H9 (cell line): ENCODE data around the gene IFNGR1. TPM values are rescaled to one million over a fixed set of nuclear protein-coding genes. Genes with fewer than 3 reads are reported as not detected.

Experiments
- DNase-seq: peaks from one replicate; pipeline ENCODE4 v3.0.0-alpha.2; 2017
- H2AFZ ChIP-seq: one replicate; pipeline ENCODE4 v1.6.1; 2013; ENCODE audit warnings: mild to moderate bottlenecking, low read length, control low read depth, moderate library complexity
- H2AK5ac ChIP-seq: 2 replicates; pipeline ENCODE4 v1.6.1; 2013; ENCODE audit warnings: low read length, control low read depth, mixed read lengths; ENCODE audit not compliant: insufficient read length
- H2BK120ac ChIP-seq: one replicate; pipeline ENCODE4 v1.6.1; 2013; ENCODE audit warnings: low read depth, mild to moderate bottlenecking, low read length, control low read depth, inconsistent platforms; ENCODE audit not compliant: poor library complexity, severe bottlenecking
- H2BK12ac ChIP-seq: 2 replicates; pipeline ENCODE4 v1.6.1; 2013; ENCODE audit warnings: low read length, control low read depth, mixed read lengths, low read depth; ENCODE audit not compliant: insufficient read length
- H2BK15ac ChIP-seq: 2 replicates; pipeline ENCODE4 v1.6.1; 2013; ENCODE audit warnings: low read depth, low read length, control low read depth
- H2BK20ac ChIP-seq: one replicate; pipeline ENCODE4 v1.6.1; 2013; ENCODE audit warnings: low read depth, mild to moderate bottlenecking, low read length, control low read depth, inconsistent platforms; ENCODE audit not compliant: poor library complexity, severe bottlenecking
- H2BK5ac ChIP-seq: 2 replicates; pipeline ENCODE4 v1.6.1; 2013; ENCODE audit warnings: low read length, control low read depth, mixed read lengths; ENCODE audit not compliant: insufficient read length
- H3K14ac ChIP-seq: 2 replicates; pipeline ENCODE4 v1.6.1; 2013; ENCODE audit warnings: low read length, control low read depth; ENCODE audit not compliant: insufficient read depth
- H3K18ac ChIP-seq: 2 replicates; pipeline ENCODE4 v1.6.1; 2013; ENCODE audit warnings: low read depth, mild to moderate bottlenecking, mixed read lengths, low read length, control low read depth; ENCODE audit not compliant: insufficient read length
- H3K23ac ChIP-seq: 2 replicates; pipeline ENCODE4 v1.6.1; 2013; ENCODE audit warnings: low read length, control low read depth, mixed read lengths, low read depth; ENCODE audit not compliant: insufficient read length
- H3K23me2 ChIP-seq: 2 replicates; pipeline ENCODE4 v1.6.1; 2013; ENCODE audit warnings: low read depth, mild to moderate bottlenecking, mixed read lengths, low read length, control low read depth; ENCODE audit not compliant: insufficient read length, poor library complexity, severe bottlenecking
- H3K27ac ChIP-seq: 2 replicates; pipeline ENCODE4 v1.5.1; 2013; ENCODE audit warnings: low read length, control low read depth, mixed read lengths, low read depth; ENCODE audit not compliant: insufficient read length
- H3K27me3 ChIP-seq: 2 replicates; pipeline ENCODE4 v1.6.1; 2013; ENCODE audit warnings: low read length, control low read depth, inconsistent platforms; ENCODE audit not compliant: insufficient read depth
- H3K4ac ChIP-seq: 2 replicates; pipeline ENCODE4 v1.6.1; 2013; ENCODE audit warnings: low read depth, mild to moderate bottlenecking, control low read depth, inconsistent platforms, low read length, moderate library complexity
- H3K4me1 ChIP-seq: 2 replicates; pipeline ENCODE4 v1.6.1; 2013; ENCODE audit warnings: low read length, control low read depth, inconsistent platforms; ENCODE audit not compliant: insufficient read depth
- H3K4me2 ChIP-seq: 2 replicates; pipeline ENCODE4 v1.6.1; 2013; ENCODE audit warnings: low read length, control low read depth, mixed read lengths; ENCODE audit not compliant: insufficient read length, insufficient read depth
- H3K56ac ChIP-seq: 2 replicates; pipeline ENCODE4 v1.6.1; 2013; ENCODE audit warnings: low read depth, mild to moderate bottlenecking, mixed read lengths, low read length, control low read depth; ENCODE audit not compliant: insufficient read length
- H3K79me1 ChIP-seq: 2 replicates; pipeline ENCODE4 v1.6.1; 2013; ENCODE audit warnings: low read depth, mild to moderate bottlenecking, moderate library complexity, low read length, control low read depth, inconsistent platforms; ENCODE audit not compliant: insufficient read depth, poor library complexity, severe bottlenecking
- H3K79me2 ChIP-seq: 2 replicates; pipeline ENCODE4 v1.6.1; 2013; ENCODE audit warnings: low read length, control low read depth, inconsistent platforms; ENCODE audit not compliant: insufficient read depth
- H3K9ac ChIP-seq: 2 replicates; pipeline ENCODE4 v1.6.1; 2013; ENCODE audit warnings: low read length, control low read depth, mixed read lengths; ENCODE audit not compliant: insufficient read length; ENCODE audit errors: extremely low read depth
- H3K9me3 ChIP-seq: one replicate; pipeline ENCODE4 v1.6.1; 2013; ENCODE audit warnings: low read depth, low read length, inconsistent platforms; ENCODE audit not compliant: control insufficient read depth
- H3T11ph ChIP-seq: one replicate; pipeline ENCODE4 v1.6.1; 2013; ENCODE audit warnings: mild to moderate bottlenecking, low read length, control low read depth, inconsistent platforms
- H4K20me1 ChIP-seq: one replicate; pipeline ENCODE4 v1.6.1; 2013; ENCODE audit not compliant: control insufficient read depth, insufficient read length, insufficient read depth
- H4K5ac ChIP-seq: 2 replicates; pipeline ENCODE4 v1.6.1; 2013; ENCODE audit warnings: low read depth, mild to moderate bottlenecking, mixed read lengths, low read length, control low read depth; ENCODE audit not compliant: insufficient read length
- H4K8ac ChIP-seq: replicated peaks from 2 replicates; pipeline ENCODE4 v1.6.1; 2013; ENCODE audit warnings: low read length, control low read depth, mixed read lengths, low read depth; ENCODE audit not compliant: insufficient read length
- H4K91ac ChIP-seq: 2 replicates; pipeline ENCODE4 v1.6.1; 2013; ENCODE audit warnings: low read depth, mild to moderate bottlenecking, moderate library complexity, mixed read lengths, low read length, control low read depth; ENCODE audit not compliant: insufficient read length
- H3K27ac Mint-ChIP-seq, 3 experiments: 2 replicates in 2 of 3; 3 replicates in 1 of 3; pipeline ENCODE4 v1.8.0; 2020 to 2021; ENCODE audit warnings: mixed read lengths in 3 of 3, mild to moderate bottlenecking in 1 of 3, moderate library complexity in 1 of 3
- H3K27me3 Mint-ChIP-seq: 2 replicates; pipeline ENCODE4 v1.8.0; 2021; ENCODE audit warnings: low read depth, mild to moderate bottlenecking, moderate library complexity, mixed read lengths
- H3K36me3 Mint-ChIP-seq, 3 experiments: 2 replicates in 2 of 3; 3 replicates in 1 of 3; pipeline ENCODE4 v1.8.0; 2020 to 2021; ENCODE audit warnings: low read depth in 3 of 3, mixed read lengths in 3 of 3; ENCODE audit not compliant: insufficient read depth in 1 of 3
- H3K4me1 Mint-ChIP-seq, 2 experiments: 2 replicates each; pipeline ENCODE4 v1.8.0; 2020; ENCODE audit warnings: mixed read lengths in 2 of 2
- H3K4me3 Mint-ChIP-seq, 2 experiments: 2 replicates in 1 of 2; 3 replicates in 1 of 2; pipeline ENCODE4 v1.8.0; 2020 to 2021; ENCODE audit warnings: mild to moderate bottlenecking in 2 of 2, mixed read lengths in 2 of 2, moderate library complexity in 1 of 2
- H3K9me3 Mint-ChIP-seq, 2 experiments: 2 replicates in 1 of 2; 3 replicates in 1 of 2; pipeline ENCODE4 v1.8.0; 2020; ENCODE audit warnings: mild to moderate bottlenecking in 2 of 2, mixed read lengths in 2 of 2, moderate library complexity in 1 of 2
- CTCF ChIP-seq: fragments of 200-600 bp; sonication (generic); conservative IDR thresholded peaks from 3 replicates; pipeline ENCODE4 v1.8.0; 2021; ENCODE audit warnings: antibody characterized with exemption, mild to moderate bottlenecking
- WGBS: extraction: QIAGEN DNeasy Blood & Tissue Kit; methylation state at CpG from one replicate; pipeline ENCODE4 v1.1.7; 2013; ENCODE audit warnings: missing lambda C conversion rate, low lambda C conversion rate, mixed read lengths; ENCODE audit not compliant: insufficient read length; ENCODE audit errors: extremely low coverage; 5-methylcytosine and 5-hydroxymethylcytosine counted together
- total RNA-seq: library from RNA; stranded (reverse); gene quantifications from 2 replicates; pipeline ENCODE4 v1.2.1, GENCODE V29; 2021

The IFNGR1 gene
- total RNA-seq, 1 experiment from 2014 or later: 32.2 TPM

DNA sequence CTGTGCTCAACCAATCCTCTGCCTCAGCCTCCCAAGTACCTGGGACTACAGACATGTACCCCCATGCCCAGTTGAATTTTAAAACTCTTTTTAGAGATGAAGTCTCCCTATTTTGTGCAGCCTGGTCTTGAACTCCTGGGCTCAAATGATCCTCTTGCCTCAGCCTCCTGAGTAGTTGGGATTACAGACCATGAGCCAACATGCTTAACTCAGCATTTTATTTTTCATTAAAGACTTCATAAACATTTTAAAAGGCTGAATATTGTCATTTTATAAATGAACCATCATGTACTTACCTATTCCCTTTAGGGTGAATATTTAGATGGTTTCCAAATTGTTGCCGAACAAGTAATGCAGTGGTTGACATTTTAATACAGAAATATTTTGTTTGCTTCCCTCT lies 16.5 kb upstream of the IFNGR1 start:
- no peaks in the 10 kb centered on the region; the same call in 1 of the 2 replicates for H3K4me1 ChIP-seq
- no peak for DNase-seq
- H3K4me3 Mint-ChIP-seq: no peak overlapping the region
- no peaks in the 10 kb centered on the region for H3K79me1 ChIP-seq
- H3T11ph ChIP-seq: no peak overlapping the region
- no peak overlapping the region for H4K5ac ChIP-seq
- no peaks in the 10 kb centered on the region for H4K20me1 ChIP-seq
- no peak overlapping the region for H4K8ac ChIP-seq
- no peaks in the 10 kb centered on the region for H3K23me2 ChIP-seq
- H3K9me3 ChIP-seq: no peaks in the 10 kb centered on the region
- no peak overlapping the region for H3K56ac ChIP-seq
- no peak overlapping the region for H3K27ac Mint-ChIP-seq
- no peak overlapping the region for H2AFZ ChIP-seq
- H4K91ac ChIP-seq: no peak overlapping the region
- H3K36me3 Mint-ChIP-seq: peaks cover 2 to 15% (median 6%) of the 10 kb centered on the region in 3 experiments; a peak in 6 of 7 replicates
- H2BK15ac ChIP-seq: no peak overlapping the region
- H3K14ac ChIP-seq: no peak overlapping the region
- no peak for TF ChIP-seq CTCF
- no peak overlapping the region for H3K9ac ChIP-seq
- no peak overlapping the region for H2BK120ac ChIP-seq
- H3K79me2 ChIP-seq: no peaks in the 10 kb centered on the region
- H3K27me3 Mint-ChIP-seq: no peaks in the 10 kb centered on the region; the same call in 1 of the 2 replicates
- H3K18ac ChIP-seq: no peak overlapping the region
- no peak overlapping the region for H3K23ac ChIP-seq
- no peak overlapping the region for H2BK12ac ChIP-seq
- H3K27me3 ChIP-seq: no peaks in the 10 kb centered on the region; the same call in 1 of the 2 replicates
- H3K27ac ChIP-seq: no peak overlapping the region
- no peak overlapping the region for H2AK5ac ChIP-seq
- WGBS: no CpG with 5 or more reads among the region's 1 CpG
- no peak overlapping the region for H2BK20ac ChIP-seq
- peaks cover 0 to 12% of the 10 kb centered on the region in 2 experiments; a peak in 2 of 4 replicates for H3K4me1 Mint-ChIP-seq
- H2BK5ac ChIP-seq: no peak overlapping the region
- H3K4ac ChIP-seq: no peak overlapping the region
- H3K4me2 ChIP-seq: no peak overlapping the region
- H3K9me3 Mint-ChIP-seq: peaks cover 5 to 8% of the 10 kb centered on the region in 2 experiments; a peak in 4 of 5 replicates
